ENCODE measurements around the gene CYSRT1.

DNA sequence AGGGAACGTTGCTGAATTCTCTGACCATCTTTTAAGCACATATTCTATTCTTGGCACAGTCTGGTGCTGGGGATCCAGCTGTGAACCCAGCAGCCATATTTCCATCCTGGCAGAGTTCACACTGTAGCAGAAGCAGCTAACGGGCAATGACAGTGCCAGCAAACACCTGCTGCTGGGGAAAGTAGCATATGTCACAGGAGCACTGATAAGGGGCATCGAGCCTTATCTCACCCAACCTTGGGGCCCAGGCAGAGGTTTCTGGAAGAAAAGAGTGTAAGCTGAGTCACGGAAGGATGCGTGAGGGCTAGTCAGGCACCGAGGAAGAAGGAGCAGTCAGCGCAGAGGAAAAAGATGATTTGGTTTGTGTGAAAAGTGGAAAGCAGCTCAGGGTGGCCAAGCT lies 18.4 kb upstream of the CYSRT1 start:
- TF ChIP-seq, protein P1, sequence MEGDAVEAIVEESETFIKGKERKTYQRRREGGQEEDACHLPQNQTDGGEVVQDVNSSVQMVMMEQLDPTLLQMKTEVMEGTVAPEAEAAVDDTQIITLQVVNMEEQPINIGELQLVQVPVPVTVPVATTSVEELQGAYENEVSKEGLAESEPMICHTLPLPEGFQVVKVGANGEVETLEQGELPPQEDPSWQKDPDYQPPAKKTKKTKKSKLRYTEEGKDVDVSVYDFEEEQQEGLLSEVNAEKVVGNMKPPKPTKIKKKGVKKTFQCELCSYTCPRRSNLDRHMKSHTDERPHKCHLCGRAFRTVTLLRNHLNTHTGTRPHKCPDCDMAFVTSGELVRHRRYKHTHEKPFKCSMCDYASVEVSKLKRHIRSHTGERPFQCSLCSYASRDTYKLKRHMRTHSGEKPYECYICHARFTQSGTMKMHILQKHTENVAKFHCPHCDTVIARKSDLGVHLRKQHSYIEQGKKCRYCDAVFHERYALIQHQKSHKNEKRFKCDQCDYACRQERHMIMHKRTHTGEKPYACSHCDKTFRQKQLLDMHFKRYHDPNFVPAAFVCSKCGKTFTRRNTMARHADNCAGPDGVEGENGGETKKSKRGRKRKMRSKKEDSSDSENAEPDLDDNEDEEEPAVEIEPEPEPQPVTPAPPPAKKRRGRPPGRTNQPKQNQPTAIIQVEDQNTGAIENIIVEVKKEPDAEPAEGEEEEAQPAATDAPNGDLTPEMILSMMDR (IDR thresholded peaks at IDR 0.05), result no peak
- no peak for TF ChIP-seq EZH2 (IDR thresholded peaks at IDR 0.05; ENCODE audit: borderline replicate concordance, insufficient read depth, low read depth, low read length, poor library complexity, severe bottlenecking)
